ENCODE data around the gene DLGAP1.

- TF ChIP-seq POLR2A (IDR thresholded peaks at IDR 0.05) (no peak), CTCF (IDR thresholded peaks at IDR 0.05) (no peak), EP300 (IDR thresholded peaks at IDR 0.05) (no peak), POLR2AphosphoS5 (IDR thresholded peaks at IDR 0.05) (no peak)
Observed at GRCh38 chr18:3864669-3865298, 590.3 kb downstream of the DLGAP1 start.
